Activated CD4-positive, alpha-beta T cell treated with anti-CD3 and anti-CD28 coated beads for 36 hours (primary cell): ENCODE results near the gene N4BP2L1. TPM values are rescaled to one million over a fixed set of nuclear protein-coding genes. Genes with fewer than 3 reads are reported as not detected.

Experiments
- ATAC-seq: fragments of 200-7000 bp; cut with Tn5 transposase; one replicate; pipeline ENCODE4 v1.10.0; 2021; ENCODE audit warnings: mild to moderate bottlenecking, moderate library complexity
- CTCF ChIA-PET: fragments of 350-600 bp; sonication (Branson Sonifier 250); formaldehyde crosslinking; loops from one replicate; lab custom pipeline; 2021; ENCODE audit warnings: antibody characterized with exemption; lab: Charles Lee
- POLR2A ChIA-PET: fragments of 350-600 bp; sonication (Branson Sonifier 250); formaldehyde crosslinking; loops from one replicate; lab custom pipeline; 2021; ENCODE audit warnings: antibody characterized with exemption, inconsistent platforms; lab: Charles Lee
- DNase-seq: peaks from one replicate; pipeline ENCODE4 v3.0.0-alpha.2; 2020
- H3K27ac Mint-ChIP-seq: one replicate; pipeline ENCODE4 v1.8.0; 2021; ENCODE audit warnings: mixed read lengths
- H3K27me3 Mint-ChIP-seq: one replicate; pipeline ENCODE4 v1.8.0; 2021; ENCODE audit warnings: mixed read lengths
- H3K36me3 Mint-ChIP-seq: one replicate; pipeline ENCODE4 v1.8.0; 2021; ENCODE audit warnings: low read depth, mixed read lengths
- H3K4me1 Mint-ChIP-seq: one replicate; pipeline ENCODE4 v1.8.0; 2021; ENCODE audit warnings: mixed read lengths
- H3K4me3 Mint-ChIP-seq: one replicate; pipeline ENCODE4 v1.8.0; 2021; ENCODE audit warnings: mild to moderate bottlenecking, moderate library complexity, mixed read lengths
- H3K9me3 Mint-ChIP-seq: one replicate; pipeline ENCODE4 v1.8.0; 2021; ENCODE audit warnings: low read depth, mixed read lengths
- intact Hi-C, 2 experiments: fragments of 100-400 bp; cut with DNase I in 1 of 2; cut with micrococcal nuclease in 1 of 2; formaldehyde crosslinking; loops; one replicate each; pipeline versions ENCODE4 v1.14.2 to v1.15.1; 2022 to 2024; cut with DNase I, micrococcal nuclease
- total RNA-seq, 2 experiments: library from RNA; stranded (reverse); gene quantifications; one replicate each; pipeline ENCODE4 v1.2.3, GENCODE V29; 2021

N4BP2L1 gene
- total RNA-seq, 2 experiments from 2014 or later: 16.1 to 16.5 TPM

DNA sequence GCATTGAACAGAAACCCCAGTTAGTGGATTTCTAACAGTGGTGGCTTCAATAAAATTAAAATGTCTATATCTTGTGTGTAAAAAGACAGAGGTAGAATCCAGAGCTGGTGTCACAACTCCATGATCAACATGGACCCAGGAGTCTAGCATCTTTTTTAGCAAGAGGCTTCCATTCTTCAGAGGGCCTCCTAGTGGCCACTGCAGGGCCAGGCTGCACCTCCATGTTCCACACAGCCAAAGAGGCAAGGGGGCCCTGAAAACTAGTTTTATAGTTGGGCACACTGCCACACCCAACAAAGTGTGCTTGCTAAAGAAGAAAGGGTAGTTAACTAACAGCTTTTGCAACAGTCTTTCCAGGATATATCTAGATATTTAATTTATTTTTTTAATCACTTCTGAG lies 12.9 kb downstream of the N4BP2L1 start:
- intact Hi-C loops: no loop called here
- DNase-seq: peak; percentile 51

DNA sequence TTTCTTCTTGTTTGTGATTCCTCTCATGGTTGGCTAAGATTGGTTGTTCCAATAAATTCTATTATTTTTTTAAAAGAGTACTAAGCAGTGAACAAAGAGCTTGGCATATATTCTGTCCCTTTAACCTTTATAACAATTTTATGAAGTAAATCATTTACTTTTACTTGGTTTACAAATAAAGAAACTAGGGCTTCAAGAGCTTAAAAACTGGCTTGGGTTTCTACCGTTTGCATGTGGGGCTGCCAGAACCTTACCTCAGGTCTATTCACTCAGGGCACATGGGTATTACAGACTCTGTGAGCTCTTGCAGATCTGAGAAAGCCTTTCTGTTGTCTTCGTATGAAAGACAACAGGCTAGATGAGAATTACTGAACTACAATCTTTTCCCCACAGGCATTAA lies 13.3 kb downstream of the N4BP2L1 start:
- DNase-seq (no peak), ATAC-seq (no peak)
- H3K9me3 Mint-ChIP-seq: peaks cover 13% of the 10 kb centered on the region
- intact Hi-C loops: no loop called here
- no peaks in the 10 kb centered on the region for H3K27me3 Mint-ChIP-seq
- POLR2A ChIA-PET: no interaction called here
- H3K27ac Mint-ChIP-seq: no peak overlapping the region
- peaks cover 19% of the 10 kb centered on the region for H3K36me3 Mint-ChIP-seq
- H3K4me3 Mint-ChIP-seq: no peak overlapping the region
- CTCF ChIA-PET: interaction anchor here (0.6 to 1.8 kb wide), 9 partner anchors 10 to 115 kb away, joined by 3 to 6 read pairs (median 3); no protein-coding TSS in a partner anchor
- peaks cover 9% of the 10 kb centered on the region for H3K4me1 Mint-ChIP-seq

More for the DNA sequence above, 12.9 kb downstream of the N4BP2L1 start:
- peak; percentile 55 for ATAC-seq
- Mint-ChIP-seq H3K27ac (no peak overlapping the region), H3K4me3 (no peak overlapping the region), H3K9me3 (peaks cover 15% of the 10 kb centered on the region), H3K4me1 (peaks cover 4% of the 10 kb centered on the region), H3K27me3 (no peaks in the 10 kb centered on the region), H3K36me3 (peaks cover 24% of the 10 kb centered on the region)
- ChIA-PET POLR2A (no interaction called here), CTCF (interaction anchor here (0.6 to 1.8 kb wide), 9 partner anchors 9 to 41 kb away, joined by 3 to 6 read pairs (median 3); no protein-coding TSS in a partner anchor)

DNA sequence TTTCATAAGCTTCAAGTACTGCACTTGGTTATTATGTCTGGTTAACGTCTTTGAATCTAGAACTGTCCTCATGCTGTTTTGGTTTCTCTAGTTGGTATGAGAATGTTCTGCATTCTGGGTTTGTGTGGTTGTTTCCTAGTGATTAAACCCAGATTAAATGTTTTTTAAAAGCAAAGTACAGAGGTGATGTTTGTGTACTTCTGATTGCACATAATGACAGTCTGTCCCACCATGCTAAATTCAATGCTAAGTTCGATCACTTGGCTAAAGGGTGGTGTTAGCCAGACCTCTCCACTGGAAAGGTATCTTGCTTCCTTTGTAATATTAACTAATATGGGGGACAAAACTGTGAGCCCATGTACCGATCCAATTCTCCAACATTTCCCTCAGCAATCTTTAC lies 14.6 kb downstream of the N4BP2L1 start:
- intact Hi-C loops: no loop called here
- POLR2A ChIA-PET: no interaction called here
- H3K27me3 Mint-ChIP-seq: no peaks in the 10 kb centered on the region
- peaks cover 5% of the 10 kb centered on the region for H3K9me3 Mint-ChIP-seq
- ATAC-seq (no peak), DNase-seq (no peak)
- no peak overlapping the region for H3K4me3 Mint-ChIP-seq
- no peak overlapping the region for H3K27ac Mint-ChIP-seq
- H3K36me3 Mint-ChIP-seq: peaks cover 11% of the 10 kb centered on the region
- H3K4me1 Mint-ChIP-seq: peaks cover 21% of the 10 kb centered on the region
- CTCF ChIA-PET: no interaction called here

DNA sequence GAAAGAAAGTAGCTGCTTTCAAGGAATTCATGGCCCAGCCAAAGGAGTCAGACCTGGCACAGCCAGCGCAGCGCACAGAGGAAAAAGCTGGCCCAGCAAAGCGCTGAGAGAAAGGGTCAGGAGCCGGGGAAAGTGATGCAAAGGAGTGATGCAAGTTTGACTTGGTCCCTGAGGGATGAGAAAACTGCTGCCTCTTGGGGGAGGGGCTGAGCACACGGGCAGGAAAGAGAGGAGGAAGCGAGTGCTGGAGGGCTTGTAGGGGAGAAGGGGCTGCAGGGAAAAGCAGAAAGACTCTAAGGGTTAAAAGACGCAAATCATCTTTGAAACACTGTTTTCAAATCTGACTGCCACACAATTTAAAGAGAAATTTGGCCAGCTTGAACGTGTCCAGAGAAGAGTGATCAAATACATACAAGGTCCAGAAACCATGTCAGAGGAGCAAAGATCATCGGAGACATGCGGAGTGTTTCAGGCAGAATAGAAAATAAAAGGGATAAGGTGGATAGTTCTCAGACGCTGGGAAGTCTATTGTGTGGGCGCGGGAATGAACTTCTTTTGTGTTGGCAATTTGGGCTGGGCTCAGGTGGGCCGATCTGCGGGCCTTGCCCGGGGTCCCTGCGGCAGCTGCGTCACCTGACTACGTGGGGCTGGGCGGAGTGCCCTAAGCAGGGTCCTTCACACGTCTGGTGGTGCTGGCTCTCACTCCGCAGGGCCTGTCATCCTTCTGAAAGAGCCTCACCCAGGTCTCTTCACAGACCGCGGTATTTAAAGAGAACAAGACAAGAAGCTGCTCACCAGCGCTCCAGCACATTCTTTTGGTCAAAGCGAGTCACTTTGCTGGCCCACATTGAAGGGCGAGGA lies 18.1 kb downstream of the N4BP2L1 start:
- no peaks in the 10 kb centered on the region for H3K9me3 Mint-ChIP-seq
- peaks cover 22% of the 10 kb centered on the region for H3K36me3 Mint-ChIP-seq
- H3K4me3 Mint-ChIP-seq: no peak overlapping the region
- ATAC-seq: no peak
- DNase-seq: peak; percentile 8
- intact Hi-C loops: loop anchor here in 1 of 2 experiments (2.0 kb wide), 1 partner anchor 17 kb away; no protein-coding TSS in a partner anchor
- ChIA-PET CTCF (interaction anchor here (0.9 to 1.7 kb wide), 3 partner anchors 15 to 500 kb away, joined by 3 to 9 read pairs (median 8); no protein-coding TSS in a partner anchor), POLR2A (no interaction called here)
- no peaks in the 10 kb centered on the region for H3K27me3 Mint-ChIP-seq
- H3K27ac Mint-ChIP-seq: no peak overlapping the region
- peaks cover 30% of the 10 kb centered on the region for H3K4me1 Mint-ChIP-seq

DNA sequence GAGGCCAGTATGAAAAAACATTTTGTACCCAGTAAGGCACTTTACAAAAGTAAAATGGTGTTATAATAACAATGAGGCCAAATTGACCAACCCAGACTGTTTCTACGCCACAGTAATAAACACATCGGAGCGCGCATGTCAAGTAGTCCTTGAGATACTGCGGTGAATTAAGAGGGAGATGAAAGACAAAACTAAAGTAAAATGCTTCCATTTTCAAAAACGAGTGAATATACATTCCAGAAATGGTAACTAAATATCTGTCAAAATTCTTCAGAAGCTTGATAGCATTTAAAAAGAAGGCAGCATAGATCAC lies 19.0 kb downstream of the N4BP2L1 start:
- no peak overlapping the region for H3K4me3 Mint-ChIP-seq
- no peaks in the 10 kb centered on the region for H3K27me3 Mint-ChIP-seq
- intact Hi-C loops: loop anchor here in 1 of 2 experiments (2.0 kb wide), 1 partner anchor 18 kb away; no protein-coding TSS in a partner anchor
- H3K9me3 Mint-ChIP-seq: no peaks in the 10 kb centered on the region
- H3K36me3 Mint-ChIP-seq: peaks cover 22% of the 10 kb centered on the region
- ATAC-seq (no peak), DNase-seq (no peak)
- H3K4me1 Mint-ChIP-seq: peaks cover 30% of the 10 kb centered on the region
- ChIA-PET CTCF (interaction anchor here (1.0 to 1.7 kb wide), 3 partner anchors 14 to 499 kb away, joined by 4 to 9 read pairs (median 8); no protein-coding TSS in a partner anchor), POLR2A (interaction anchor here (1.1 kb wide), 1 partner anchor 18 kb away, joined by 4 read pairs; no protein-coding TSS in a partner anchor)
- H3K27ac Mint-ChIP-seq: no peak overlapping the region

DNA sequence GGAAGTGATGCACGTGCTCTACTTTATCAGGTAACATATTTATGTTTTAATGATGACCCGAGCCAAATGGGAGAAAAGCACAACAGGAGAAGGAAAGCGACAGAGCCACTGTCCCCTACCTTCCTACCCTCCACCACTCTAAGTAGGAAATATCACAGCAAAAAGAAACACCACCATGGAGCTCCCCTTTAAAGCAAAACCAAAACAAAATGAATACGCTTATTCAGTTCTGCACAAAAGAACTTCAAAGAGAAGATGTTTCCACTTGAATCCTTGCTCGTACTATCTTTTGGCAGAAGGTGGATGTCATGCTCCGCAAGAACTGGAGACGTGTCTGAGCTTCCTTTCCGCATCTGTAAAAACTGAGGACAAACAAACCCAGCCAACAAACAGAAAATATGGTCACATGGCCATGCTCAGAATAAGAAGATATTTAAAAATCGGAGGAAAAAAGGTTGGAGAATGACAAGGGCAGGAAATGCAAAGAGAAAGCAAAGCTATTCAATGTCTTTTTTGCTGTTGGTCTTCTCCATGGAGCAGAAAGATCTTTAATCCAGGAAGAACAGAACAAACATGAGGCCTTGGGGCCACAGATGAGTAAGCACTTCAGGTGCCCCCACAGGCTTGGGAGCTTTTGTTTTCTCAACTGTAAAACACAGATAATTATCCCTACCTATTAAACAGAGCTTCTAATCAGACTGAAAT lies 19.5 kb downstream of the N4BP2L1 start:
- DNase-seq (no peak), ATAC-seq (peak; percentile 53)
- peak overlapping the region; percentile 68 for H3K4me3 Mint-ChIP-seq
- no peaks in the 10 kb centered on the region for H3K27me3 Mint-ChIP-seq
- H3K36me3 Mint-ChIP-seq: peaks cover 22% of the 10 kb centered on the region
- ChIA-PET CTCF (interaction anchor here (0.6 to 1.4 kb wide), 5 partner anchors 20 to 1575 kb away, joined by 3 to 9 read pairs (median 4); partner anchors contain the start of gene N4BP2L1), POLR2A (interaction anchor here (0.5 to 1.2 kb wide), 3 partner anchors 18 to 1946 kb away, joined by 3 to 4 read pairs (median 4); partner anchors contain the start of gene N4BP2L1)
- intact Hi-C loops: loop anchor here (1.0 to 2.0 kb wide), 2 partner anchors 18 kb away; no protein-coding TSS in a partner anchor
- H3K4me1 Mint-ChIP-seq: peaks cover 30% of the 10 kb centered on the region
- no peaks in the 10 kb centered on the region for H3K9me3 Mint-ChIP-seq
- H3K27ac Mint-ChIP-seq: peak overlapping the region; percentile 85

DNA sequence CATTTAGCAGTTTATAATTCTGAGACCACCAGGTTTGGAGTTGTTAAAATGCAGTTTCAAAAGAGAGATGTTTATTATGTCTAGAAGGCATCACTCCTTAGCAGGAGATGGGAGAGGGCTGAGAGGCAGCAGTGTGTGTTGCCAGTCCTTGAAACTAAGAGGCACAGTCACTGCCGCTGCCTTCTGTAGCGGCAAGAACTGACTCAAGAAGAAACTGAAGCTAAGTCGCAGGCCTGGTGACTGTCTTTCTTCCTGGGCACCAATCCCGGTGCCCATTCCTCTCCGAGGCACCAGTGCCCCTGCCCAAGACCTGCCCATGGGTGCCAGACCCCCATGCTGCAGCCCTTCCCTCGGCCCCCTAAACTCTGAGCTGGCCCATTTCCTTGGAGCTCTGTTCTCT lies 20.1 kb downstream of the N4BP2L1 start:
- ChIA-PET POLR2A (interaction anchor here (0.5 to 1.2 kb wide), 3 partner anchors 19 to 1945 kb away, joined by 3 to 4 read pairs (median 4); partner anchors contain the start of gene N4BP2L1), CTCF (interaction anchor here (0.6 to 1.4 kb wide), 3 partner anchors 20 to 1575 kb away, joined by 3 to 5 read pairs (median 3); partner anchors contain the start of gene N4BP2L1)
- DNase-seq: peak; percentile 60
- peak; percentile 91 for ATAC-seq
- Mint-ChIP-seq H3K27ac (peak overlapping the region; percentile 85), H3K9me3 (no peaks in the 10 kb centered on the region), H3K36me3 (peaks cover 27% of the 10 kb centered on the region), H3K4me1 (peaks cover 30% of the 10 kb centered on the region), H3K27me3 (no peaks in the 10 kb centered on the region), H3K4me3 (peak overlapping the region; percentile 68)
- intact Hi-C loops: loop anchor here (1.0 to 2.0 kb wide), 2 partner anchors 18 to 19 kb away; no protein-coding TSS in a partner anchor

DNA sequence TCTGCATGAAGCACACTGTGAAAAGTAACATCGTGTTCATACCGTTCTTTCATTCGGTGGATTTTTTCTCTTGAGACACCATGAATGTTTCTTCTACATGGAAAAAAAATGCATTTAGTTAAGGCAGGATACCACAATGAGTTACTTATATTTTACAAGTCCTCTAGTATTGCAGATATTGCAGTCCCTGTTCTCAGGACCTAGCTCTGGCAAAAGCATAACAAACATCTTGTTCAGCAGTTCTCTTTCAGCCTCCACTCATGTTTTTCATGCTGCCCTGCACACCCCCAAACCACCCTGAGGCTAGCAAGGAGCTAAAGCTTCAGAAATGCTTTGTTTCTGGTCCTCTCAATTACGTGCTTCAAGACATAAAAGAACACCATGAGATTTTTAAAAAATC lies 24.8 kb downstream of the N4BP2L1 start:
- ChIA-PET POLR2A (interaction anchor here (0.6 kb wide), 1 partner anchor 464 kb away, joined by 3 read pairs; no protein-coding TSS in a partner anchor), CTCF (interaction anchor here (0.9 to 1.5 kb wide), 3 partner anchors 11 to 131 kb away, joined by 3 read pairs; no protein-coding TSS in a partner anchor)
- Mint-ChIP-seq H3K4me1 (peaks cover 7% of the 10 kb centered on the region), H3K36me3 (peaks cover 39% of the 10 kb centered on the region), H3K9me3 (no peaks in the 10 kb centered on the region), H3K27ac (no peak overlapping the region), H3K27me3 (no peaks in the 10 kb centered on the region), H3K4me3 (no peak overlapping the region)
- intact Hi-C loops: no loop called here
- ATAC-seq (no peak), DNase-seq (no peak)

DNA sequence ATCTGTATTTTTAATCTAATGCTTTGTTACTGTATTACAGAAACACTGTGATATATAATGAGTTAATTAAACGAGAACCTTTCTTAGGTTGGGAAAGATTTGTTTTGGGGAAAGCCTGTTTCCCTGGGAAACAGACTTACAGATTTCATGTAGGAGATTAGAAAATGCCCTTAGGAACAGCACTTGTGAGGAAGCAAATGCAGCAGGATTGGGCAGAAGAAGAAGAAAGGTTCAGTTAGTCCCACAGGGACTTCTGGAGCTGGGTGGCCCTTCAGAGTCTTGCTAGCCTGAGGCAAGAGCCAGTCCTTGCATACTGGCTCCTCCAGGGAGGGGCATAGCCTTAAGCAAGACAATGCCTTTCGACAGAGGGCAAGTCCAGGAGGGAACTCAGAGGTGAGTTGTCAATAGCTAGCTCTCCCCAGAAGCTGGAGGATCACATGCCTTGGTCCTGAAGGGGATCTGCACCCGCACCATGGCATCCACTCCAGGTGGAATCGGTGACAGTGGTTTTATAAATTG lies 36.8 kb downstream of the N4BP2L1 start:
- DNase-seq: no peak
- H3K9me3 Mint-ChIP-seq: no peaks in the 10 kb centered on the region
- peaks cover 11% of the 10 kb centered on the region for H3K36me3 Mint-ChIP-seq
- peaks cover 2% of the 10 kb centered on the region for H3K4me1 Mint-ChIP-seq
- intact Hi-C loops: no loop called here
- no peak overlapping the region for H3K4me3 Mint-ChIP-seq
- no peak overlapping the region for H3K27ac Mint-ChIP-seq
- ATAC-seq: no peak
- H3K27me3 Mint-ChIP-seq: no peaks in the 10 kb centered on the region
- POLR2A ChIA-PET: no interaction called here
- CTCF ChIA-PET: no interaction called here

DNA sequence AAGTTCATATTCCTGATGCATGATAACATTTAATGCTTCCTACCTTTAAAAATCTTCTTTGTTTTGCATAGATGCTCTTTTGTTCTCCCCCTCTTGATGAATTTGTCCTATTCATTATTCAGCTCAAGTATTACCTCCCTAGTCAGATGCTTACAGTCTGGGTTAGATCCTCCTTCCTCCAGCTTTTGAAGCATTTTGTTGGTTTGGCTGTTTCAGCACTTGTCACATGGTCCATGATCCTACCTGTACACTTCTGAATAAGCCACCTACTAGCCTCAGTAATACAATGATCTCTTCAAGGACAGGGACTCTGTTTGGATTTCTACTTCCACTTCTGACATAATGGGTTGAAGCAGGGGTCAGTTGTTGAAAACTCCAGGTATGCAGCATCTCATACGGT lies 37.4 kb downstream of the N4BP2L1 start:
- H3K4me3 Mint-ChIP-seq: no peak overlapping the region
- POLR2A ChIA-PET: no interaction called here
- peaks cover 2% of the 10 kb centered on the region for H3K4me1 Mint-ChIP-seq
- intact Hi-C loops: no loop called here
- no peak for DNase-seq
- no peaks in the 10 kb centered on the region for H3K27me3 Mint-ChIP-seq
- CTCF ChIA-PET: interaction anchor here (0.5 to 0.7 kb wide), 2 partner anchors 9 to 1291 kb away, joined by 3 to 4 read pairs; no protein-coding TSS in a partner anchor
- no peak for ATAC-seq
- H3K9me3 Mint-ChIP-seq: no peaks in the 10 kb centered on the region
- H3K36me3 Mint-ChIP-seq: peaks cover 9% of the 10 kb centered on the region
- no peak overlapping the region for H3K27ac Mint-ChIP-seq
